HG03196 (cell line): Measurements from ENCODE around the gene TTC8.
A peak's percentile ranks its signal among the peaks of the same experiment; 100 is the strongest.
"Not testable (repeated sequence)": the region's sequence is repeated elsewhere in the genome, so short reads cannot be mapped to it uniquely, and the experiment has no call there.

Experiments
- ATAC-seq: cut with Tn5 transposase; IDR thresholded peaks from one replicate; pipeline ENCODE4 v1.9.1; 2021; ENCODE audit not compliant: unreplicated experiment

The TTC8 gene

DNA sequence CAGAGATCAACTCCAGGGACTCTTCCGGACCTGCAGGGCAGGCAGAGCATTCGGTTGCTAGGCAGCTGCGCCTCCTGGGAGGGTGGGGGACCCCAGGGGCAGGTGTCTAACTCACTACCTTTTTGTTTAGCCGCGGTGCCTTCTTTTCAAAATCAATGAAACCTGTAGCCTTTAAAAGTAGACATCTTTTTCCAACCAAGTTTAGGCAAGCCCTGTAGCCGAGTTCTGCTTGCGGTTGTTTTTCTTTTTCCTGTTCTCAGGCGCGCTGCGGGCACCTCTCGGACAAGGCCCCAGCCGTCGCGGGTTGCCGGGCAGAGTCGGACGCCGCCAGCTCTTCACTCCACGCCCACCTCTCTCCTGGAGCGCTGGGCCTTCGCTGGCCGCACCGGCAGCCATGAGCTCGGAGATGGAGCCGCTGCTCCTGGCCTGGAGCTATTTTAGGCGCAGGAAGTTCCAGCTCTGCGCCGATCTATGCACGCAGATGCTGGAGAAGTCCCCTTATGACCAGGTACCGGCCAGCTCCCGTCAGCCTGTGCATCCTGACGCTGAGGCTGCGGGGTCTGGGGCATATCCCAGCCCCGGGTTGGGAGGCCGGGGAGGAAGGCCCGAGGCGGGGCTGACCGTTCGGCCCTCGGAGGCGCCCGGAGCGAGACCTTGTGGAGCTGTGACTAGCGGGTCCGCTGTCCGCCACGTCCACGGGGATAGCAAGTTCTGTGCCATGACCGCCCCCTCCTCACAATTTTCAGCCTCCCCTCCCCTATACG, at the start of gene TTC8:
TSS of gene TTC8 (plus strand) at position 338 of the 764 bp plus-strand sequence. CDS start at position 395, 57 bp downstream.
- ATAC-seq: peak; percentile 99

DNA sequence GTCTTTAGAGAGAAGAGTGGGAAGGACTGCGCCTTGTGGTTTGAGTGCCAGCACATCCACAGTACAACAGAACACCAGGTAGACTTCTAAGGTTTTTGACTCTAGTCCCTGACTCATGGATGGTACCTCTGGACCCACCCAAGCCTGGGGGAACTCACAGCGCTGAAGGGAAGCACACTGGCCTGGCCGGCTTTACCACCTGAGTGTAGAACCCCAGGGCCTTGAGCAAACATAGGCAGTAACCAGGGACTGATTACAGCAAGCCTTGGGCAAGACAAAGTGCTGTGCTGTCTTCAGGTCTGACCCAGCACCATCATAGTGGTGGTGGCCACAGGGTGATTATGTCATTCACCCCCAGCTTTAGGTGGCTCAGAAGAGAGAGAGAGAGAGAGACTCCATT, 48.9 kb upstream of the TTC8 start:
- ATAC-seq: no peak

- ATAC-seq: no peak
These were observed 38.5 kb upstream of the TTC8 start for GRCh38 chr14:88785911-88786310.

- no peak for ATAC-seq
These were observed 37.7 kb upstream of the TTC8 start for GRCh38 chr14:88786715-88787114.

DNA sequence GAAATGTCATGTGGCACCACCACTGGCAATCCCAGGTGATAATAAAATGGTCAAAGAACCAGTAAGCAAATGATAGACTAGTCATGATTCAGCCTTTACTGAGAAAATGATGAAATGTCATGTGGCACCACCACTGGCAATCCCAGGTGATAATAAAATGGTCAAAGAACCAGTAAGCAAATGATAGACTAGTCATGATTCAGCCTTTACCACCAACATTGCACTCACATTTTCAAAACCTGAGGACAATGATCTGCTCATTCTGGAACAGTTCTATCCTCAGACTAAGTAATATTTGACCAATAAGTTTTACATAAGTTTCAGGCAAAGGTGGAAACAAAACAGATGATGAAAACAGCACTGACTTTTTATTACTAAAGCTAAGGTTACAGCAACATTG, 34.9 kb upstream of the TTC8 start:
- ATAC-seq: not testable (repeated sequence)

DNA sequence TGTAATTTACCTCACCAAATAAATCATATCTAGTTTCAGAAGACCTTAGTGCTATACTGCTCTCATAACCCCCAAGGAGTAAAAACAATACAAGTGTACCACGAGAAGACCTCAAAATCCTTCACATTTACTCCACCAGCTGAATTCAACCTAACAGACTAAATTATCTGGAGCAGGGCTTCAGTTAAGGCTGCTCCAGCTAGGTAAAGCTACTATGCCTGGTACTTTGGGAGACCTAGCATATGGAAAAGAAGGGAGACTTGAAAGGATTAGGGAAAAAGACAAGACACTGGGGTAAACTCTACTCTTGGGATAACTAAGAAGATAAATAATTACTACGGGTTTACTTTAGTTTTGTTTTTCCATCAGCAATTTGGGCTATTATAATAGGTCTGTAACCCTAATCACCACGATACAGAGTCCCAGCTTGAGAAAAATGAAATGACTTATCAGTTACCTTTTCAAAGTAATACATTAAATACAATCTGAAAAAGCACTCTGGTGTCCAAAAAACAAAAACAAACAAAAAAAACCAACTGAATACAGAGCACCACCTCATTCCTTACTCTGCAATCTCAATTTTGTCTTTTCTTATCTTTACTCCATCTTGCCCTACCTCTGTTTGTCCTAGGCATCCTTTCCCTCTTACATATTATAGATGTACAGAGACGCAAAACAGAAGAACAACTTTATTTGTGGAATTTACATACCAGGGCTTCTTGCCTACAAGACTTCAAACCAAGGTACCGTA, 33.8 kb upstream of the TTC8 start:
- ATAC-seq: no peak

DNA sequence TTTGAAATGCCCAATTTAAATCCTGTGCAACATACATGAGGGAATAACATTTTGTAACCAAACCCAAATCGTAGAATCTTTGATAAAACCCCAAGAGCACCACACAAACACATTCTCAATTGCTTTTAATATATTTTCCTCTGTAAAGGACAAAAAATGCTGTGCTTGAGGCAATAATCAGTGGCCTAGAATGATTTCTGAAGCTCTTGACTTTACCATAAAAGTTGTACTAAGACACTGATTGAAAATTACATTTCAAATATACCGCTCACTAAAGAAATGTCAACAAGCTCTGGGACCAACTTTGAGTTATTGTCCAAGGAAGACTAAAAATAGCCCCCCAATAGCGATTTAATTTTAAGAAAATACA, 33.2 kb upstream of the TTC8 start:
- no peak for ATAC-seq

- ATAC-seq: peak; percentile 8
These were observed 32.6 kb upstream of the TTC8 start for GRCh38 chr14:88791629-88792472.

- peak; percentile 90 for ATAC-seq
These were observed 31.8 kb upstream of the TTC8 start, which contains the start of gene EML5 for GRCh38 chr14:88792473-88793258. Gene EML5 (minus strand): TSS chr14:88792953. CDS start chr14:88792503, 450 bp downstream.

DNA sequence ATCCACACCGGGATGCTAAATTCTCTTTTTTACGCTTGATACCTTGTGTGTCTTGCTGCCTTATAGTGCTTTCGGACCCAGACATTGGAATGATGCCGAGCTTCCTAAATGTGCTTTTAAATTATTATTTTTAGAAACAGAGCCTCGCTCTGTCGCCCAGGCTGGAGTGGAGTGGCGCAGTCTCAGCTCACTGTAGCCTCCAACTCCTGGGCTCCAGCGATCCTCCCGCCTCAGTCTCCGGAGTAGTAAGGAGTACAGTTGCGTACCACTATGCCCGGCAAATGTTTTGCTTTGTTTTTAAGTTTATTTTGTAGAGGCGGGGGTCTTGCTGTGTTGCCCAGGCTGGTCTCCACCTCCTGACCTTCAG, 31.2 kb upstream of the TTC8 start:
- ATAC-seq: no peak

GRCh38 chr14:88798156-88798555, 26.3 kb upstream of the TTC8 start:
- no peak for ATAC-seq

DNA sequence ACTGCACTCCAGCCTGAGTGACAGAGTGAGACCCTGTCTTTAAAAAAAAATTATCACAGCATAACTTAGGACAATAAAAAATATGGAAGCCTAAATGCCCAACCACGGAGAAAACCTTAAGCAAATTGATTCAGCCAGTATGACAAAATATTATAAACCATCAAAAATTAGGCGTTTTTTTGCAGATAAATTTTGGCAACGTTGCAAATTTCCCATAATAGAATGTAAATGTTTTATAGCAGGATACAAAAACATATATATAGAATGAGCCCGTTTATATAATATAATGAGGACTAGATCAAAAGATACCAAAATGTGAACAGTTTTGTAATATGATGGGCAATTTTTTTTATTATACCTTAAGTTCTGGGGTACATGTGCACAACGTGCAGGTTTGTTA, 24.9 kb upstream of the TTC8 start:
- ATAC-seq: no peak

GRCh38 chr14:88802596-88802995, 21.9 kb upstream of the TTC8 start:
- no peak for ATAC-seq

DNA sequence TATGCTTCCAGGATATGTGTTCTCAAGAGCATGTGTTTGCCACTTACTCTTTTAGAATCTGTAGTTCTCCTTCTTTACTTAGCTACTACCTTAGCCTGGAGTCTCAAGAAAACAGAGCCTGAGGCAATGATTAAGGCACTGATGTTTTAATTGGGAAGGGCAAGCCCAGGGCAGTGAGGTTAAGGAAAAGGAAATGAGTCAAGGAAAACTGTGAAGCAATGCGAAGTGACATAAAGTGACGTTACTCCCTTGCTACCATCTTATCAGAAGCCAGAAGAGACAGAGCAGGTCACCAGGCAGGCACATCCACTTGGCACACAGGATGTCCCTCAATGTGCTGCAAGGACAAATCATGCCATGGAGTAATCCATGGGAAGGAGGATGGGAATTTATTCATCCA, 20.4 kb upstream of the TTC8 start:
- ATAC-seq: no peak

DNA sequence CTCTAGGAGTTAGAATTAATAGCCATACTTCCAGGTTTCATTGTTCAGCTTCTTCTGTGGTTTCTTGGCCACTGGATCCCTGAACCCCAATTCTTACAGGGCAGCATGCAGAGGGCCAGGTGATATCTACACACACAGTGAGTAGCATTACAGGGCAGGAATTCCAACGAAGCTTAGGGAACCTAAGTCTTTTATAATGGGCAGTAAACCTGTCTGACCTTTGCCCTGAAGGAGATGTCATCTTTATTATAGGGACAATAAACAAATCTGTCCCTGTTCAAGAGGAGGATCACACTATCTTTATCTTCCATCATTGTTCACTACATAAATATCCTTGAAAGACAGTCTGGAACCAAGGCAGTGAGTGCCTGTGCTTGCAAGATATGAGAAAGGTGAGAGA, 20.0 kb upstream of the TTC8 start:
- ATAC-seq: no peak

DNA sequence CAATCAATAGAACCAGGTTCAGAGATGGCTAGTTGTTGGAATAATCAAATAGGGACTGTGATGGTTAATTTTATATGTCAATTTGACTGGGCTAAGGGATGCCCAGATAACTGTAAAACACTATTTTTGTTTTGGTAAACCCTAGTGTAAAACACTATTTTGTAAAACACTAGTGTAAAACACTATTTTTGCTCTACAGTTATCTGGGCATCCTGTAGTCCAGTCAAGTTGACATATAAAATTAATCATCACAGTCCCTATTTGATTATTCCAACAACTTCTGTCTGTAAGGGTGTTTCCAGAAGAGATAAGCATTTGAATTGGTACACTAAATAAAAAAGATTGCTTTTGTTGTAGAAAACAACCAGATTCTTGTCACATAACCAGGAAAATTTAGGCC, 16.1 kb upstream of the TTC8 start:
- no peak for ATAC-seq

GRCh38 chr14:88815980-88816379, 8.5 kb upstream of the TTC8 start:
- no peak for ATAC-seq

DNA sequence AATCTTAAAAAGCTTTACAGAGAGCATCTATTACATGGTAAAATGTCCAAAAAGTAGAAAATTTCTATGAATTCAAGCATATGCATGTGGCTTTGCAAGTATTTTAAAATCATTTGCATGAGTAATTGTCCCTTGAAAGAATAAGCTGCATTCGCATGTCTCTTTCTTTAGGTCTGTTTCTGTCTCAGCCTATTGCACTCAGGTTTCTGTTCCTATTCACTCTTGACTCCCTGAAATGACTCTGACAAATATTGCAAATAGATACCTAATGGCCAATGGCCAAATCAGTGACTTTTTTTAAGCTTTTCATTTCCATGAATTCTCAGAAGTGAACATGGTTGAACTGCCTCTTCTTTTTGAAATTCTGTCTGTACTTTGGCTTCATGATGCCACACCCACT, 6.4 kb upstream of the TTC8 start:
- ATAC-seq: no peak

- not testable (repeated sequence) for ATAC-seq
These were observed 4.8 kb upstream of the TTC8 start for GRCh38 chr14:88819674-88820073.

- no peak for ATAC-seq
These were observed 3.1 kb upstream of the TTC8 start for GRCh38 chr14:88821378-88821777.

DNA sequence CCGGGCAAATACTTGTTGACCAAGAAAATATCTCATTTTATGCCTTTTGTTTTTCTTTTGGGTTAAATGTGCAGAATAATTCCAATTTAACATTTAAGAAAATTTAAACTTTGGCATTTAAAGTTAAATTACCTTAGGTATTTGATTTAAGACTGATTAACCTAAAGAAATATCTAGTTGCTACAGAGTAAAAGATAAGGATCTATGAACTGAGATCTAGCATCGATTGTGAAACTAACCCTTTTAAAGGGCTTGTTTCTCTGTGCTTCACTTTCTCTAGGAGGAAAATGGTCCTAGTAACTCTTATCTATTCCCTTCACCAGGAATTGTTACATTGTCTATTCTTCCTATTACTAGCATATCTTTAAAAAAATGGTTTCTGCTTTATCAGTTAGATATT, 2.6 kb upstream of the TTC8 start:
- ATAC-seq: no peak
